GM19468 (cell line): ENCODE data around the gene GGT7.
"Not testable (repeated sequence)": the region's sequence is repeated elsewhere in the genome, so short reads cannot be mapped to it uniquely, and the experiment has no call there.

Experiments
- ATAC-seq: cut with Tn5 transposase; IDR thresholded peaks from one replicate; pipeline ENCODE4 v1.9.1; 2021; ENCODE audit warnings: mild to moderate bottlenecking, moderate library complexity, moderate number of reproducible peaks; ENCODE audit not compliant: unreplicated experiment; ENCODE audit errors: extremely low read depth

Gene GGT7

GRCh38 chr20:34872622-34873224 lies at the start of gene GGT7:
GGT7 (minus strand) TSS chr20:34872856; CDS start chr20:34872815, 41 bp downstream.
- ATAC-seq: no peak

- ATAC-seq: no peak
Measured at GRCh38 chr20:34921436-34921835, 48.8 kb upstream of the GGT7 start.

- no peak for ATAC-seq
Measured at GRCh38 chr20:34920055-34920454, 47.4 kb upstream of the GGT7 start.

GRCh38 chr20:34916774-34917354 lies 44.2 kb upstream of the GGT7 start:
- ATAC-seq: no peak

- no peak for ATAC-seq
Measured at GRCh38 chr20:34915749-34916455, 43.2 kb upstream of the GGT7 start.

- ATAC-seq: no peak
Measured at GRCh38 chr20:34915131-34915530, 42.5 kb upstream of the GGT7 start.

GRCh38 chr20:34907616-34908469 lies 35.2 kb upstream of the GGT7 start:
- ATAC-seq: no peak

- no peak for ATAC-seq
Measured at GRCh38 chr20:34904202-34904621, 31.6 kb upstream of the GGT7 start.

GRCh38 chr20:34898731-34899130 lies 26.1 kb upstream of the GGT7 start:
- not testable (repeated sequence) for ATAC-seq

- ATAC-seq: not testable (repeated sequence)
Measured at GRCh38 chr20:34898129-34898528, 25.5 kb upstream of the GGT7 start.

- no peak for ATAC-seq
Measured at GRCh38 chr20:34896086-34896621, 23.5 kb upstream of the GGT7 start.

GRCh38 chr20:34895465-34895864 lies 22.8 kb upstream of the GGT7 start:
- ATAC-seq: no peak

GRCh38 chr20:34894723-34895122 lies 22.1 kb upstream of the GGT7 start:
- ATAC-seq: no peak

GRCh38 chr20:34892671-34893070 lies 20.0 kb upstream of the GGT7 start:
- no peak for ATAC-seq

GRCh38 chr20:34891166-34892062 lies 18.8 kb upstream of the GGT7 start:
- ATAC-seq: no peak

- no peak for ATAC-seq
Measured at GRCh38 chr20:34888468-34888867, 15.8 kb upstream of the GGT7 start.

- ATAC-seq: no peak
Measured at GRCh38 chr20:34887023-34887422, 14.4 kb upstream of the GGT7 start.

- no peak for ATAC-seq
Measured at GRCh38 chr20:34886122-34886521, 13.5 kb upstream of the GGT7 start.

GRCh38 chr20:34884260-34884659 lies 11.6 kb upstream of the GGT7 start:
- ATAC-seq: no peak
